H1 (cell line): ENCODE measurements around the gene PDE9A. TPM values are rescaled to one million over a fixed set of nuclear protein-coding genes. Genes with fewer than 3 reads are reported as not detected.

Experiments
- CTCF ChIA-PET: fragments of 300-600 bp; sonication (Branson Sonifier 250); formaldehyde crosslinking; loops from one replicate; lab custom pipeline; 2021; ENCODE audit not compliant: partially characterized antibody; lab: Charles Lee
- POLR2A ChIA-PET: fragments of 300-600 bp; sonication (Branson Sonifier 250); formaldehyde crosslinking; loops from one replicate; lab custom pipeline; 2021; ENCODE audit warnings: inconsistent platforms; ENCODE audit not compliant: partially characterized antibody; lab: Charles Lee
- DNase-seq, 2 experiments: peaks; one replicate each; pipeline versions ENCODE4 v3.0.0 to v3.0.0-alpha.2; 2010 to 2022; ENCODE audit warnings: low spot score in 2 of 2, low read depth in 1 of 2, mixed read lengths in 1 of 2
- FAIRE-seq: peaks from 2 replicates; lab custom pipeline; 2011; peaks lifted over from hg19 to GRCh38; lab: Jason Lieb, UNC
- H2AFZ ChIP-seq: 2 replicates; pipeline ENCODE4 v1.8.1; 2012; ENCODE audit warnings: low read length, inconsistent platforms
- H2AK5ac ChIP-seq: 2 replicates; pipeline ENCODE4 v1.6.1; 2013; ENCODE audit warnings: low read depth, low read length
- H2BK120ac ChIP-seq: replicated peaks from 2 replicates; pipeline ENCODE3; 2013; ENCODE audit warnings: low read depth, low read length, inconsistent platforms
- H2BK12ac ChIP-seq: 2 replicates; pipeline ENCODE4 v1.6.1; 2013; ENCODE audit warnings: low read depth, low read length
- H2BK15ac ChIP-seq: 2 replicates; pipeline ENCODE4 v1.6.1; 2013; ENCODE audit warnings: low read length
- H2BK20ac ChIP-seq: 2 replicates; pipeline ENCODE4 v1.6.1; 2013; ENCODE audit warnings: low read length
- H2BK5ac ChIP-seq: 2 replicates; pipeline ENCODE4 v1.6.1; 2013; ENCODE audit warnings: low read depth, low read length
- H3K14ac ChIP-seq: 2 replicates; pipeline ENCODE4 v1.6.1; 2013; ENCODE audit warnings: inconsistent platforms; ENCODE audit not compliant: insufficient read length
- H3K18ac ChIP-seq: 2 replicates; pipeline ENCODE4 v1.6.1; 2013; ENCODE audit warnings: low read length; ENCODE audit errors: extremely low read depth
- H3K23ac ChIP-seq: 2 replicates; pipeline ENCODE4 v1.6.1; 2013; ENCODE audit warnings: inconsistent platforms; ENCODE audit not compliant: insufficient read length
- H3K23me2 ChIP-seq: 2 replicates; pipeline ENCODE4 v1.6.1; 2013; ENCODE audit warnings: low read depth, low read length
- H3K27ac ChIP-seq: 2 replicates; pipeline ENCODE4 v1.6.1; 2011; ENCODE audit warnings: low read depth, low read length, inconsistent platforms
- H3K27me3 ChIP-seq, 4 experiments: replicated peaks in 1 of 4; 1 replicate in 1 of 4; 2 replicates in 3 of 4; pipeline versions ENCODE4 v1.6.1 to v1.8.1; 2011 to 2013; ENCODE audit warnings: low read length in 3 of 4, mild to moderate bottlenecking in 3 of 4, inconsistent platforms in 2 of 4, mixed read lengths in 2 of 4, moderate library complexity in 1 of 4; ENCODE audit not compliant: control insufficient read depth in 3 of 4, insufficient read depth in 3 of 4; ENCODE audit errors: extremely low read depth in 1 of 4
- H3K36me3 ChIP-seq, 4 experiments: 2 replicates each; pipeline versions ENCODE4 v1.6.1 to v1.8.1; 2011 to 2013; ENCODE audit warnings: mild to moderate bottlenecking in 4 of 4, low read length in 3 of 4, moderate library complexity in 2 of 4, control low read depth in 1 of 4, inconsistent platforms in 1 of 4; ENCODE audit not compliant: insufficient read depth in 4 of 4, control insufficient read depth in 2 of 4
- H3K4ac ChIP-seq: replicated peaks from 2 replicates; pipeline ENCODE3; 2013; ENCODE audit warnings: low read length, low read depth, mixed read lengths, inconsistent platforms; ENCODE audit not compliant: insufficient read length
- H3K4me1 ChIP-seq, 4 experiments: replicated peaks in 1 of 4; 1 replicate in 1 of 4; 2 replicates in 3 of 4; pipeline versions ENCODE4 v1.6.1 to v1.8.1; 2011 to 2013; ENCODE audit warnings: low read length in 3 of 4, inconsistent platforms in 2 of 4, mixed read lengths in 1 of 4; ENCODE audit not compliant: insufficient read depth in 4 of 4, control insufficient read depth in 3 of 4
- H3K4me2 ChIP-seq, 2 experiments: 2 replicates each; pipeline versions ENCODE4 v1.6.1 to v1.8.1; 2011 to 2013; ENCODE audit warnings: low read depth in 2 of 2, low read length in 2 of 2, control low read depth in 1 of 2, inconsistent platforms in 1 of 2, mild to moderate bottlenecking in 1 of 2; ENCODE audit not compliant: insufficient read depth in 1 of 2
- H3K4me3 ChIP-seq, 4 experiments: fragments of 200-600, 300-600 bp in 1 of 4; sonication (generic), shearing (Covaris generic), sonication (Bioruptor Twin) in 1 of 4; 2 replicates each; pipeline versions ENCODE4 v1.5.1 to v1.8.1; 2011 to 2016; ENCODE audit warnings: low read length in 4 of 4, low read depth in 3 of 4, control low read depth in 2 of 4, inconsistent platforms in 2 of 4, mild to moderate bottlenecking in 2 of 4, mixed read lengths in 1 of 4, moderate library complexity in 1 of 4; ENCODE audit not compliant: insufficient read depth in 2 of 4; ENCODE audit errors: extremely low read depth in 1 of 4
- H3K56ac ChIP-seq: replicated peaks from 2 replicates; pipeline ENCODE3; 2013; ENCODE audit warnings: low read depth, mild to moderate bottlenecking, mixed read lengths, low read length, inconsistent platforms; ENCODE audit not compliant: insufficient read length
- H3K79me1 ChIP-seq: 2 replicates; pipeline ENCODE4 v1.6.1; 2013; ENCODE audit warnings: low read depth, low read length, control low read depth
- H3K79me2 ChIP-seq, 2 experiments: 2 replicates each; pipeline versions ENCODE4 v1.6.1 to v1.8.1; 2012 to 2013; ENCODE audit warnings: low read length in 2 of 2, mild to moderate bottlenecking in 2 of 2, inconsistent platforms in 1 of 2; ENCODE audit not compliant: insufficient read depth in 2 of 2, control insufficient read depth in 1 of 2
- H3K9ac ChIP-seq, 4 experiments: replicated peaks in 1 of 4; 1 replicate in 1 of 4; 2 replicates in 3 of 4; pipeline versions ENCODE4 v1.6.1 to v1.8.1; 2011 to 2013; ENCODE audit warnings: low read depth in 3 of 4, low read length in 3 of 4, control low read depth in 2 of 4, mild to moderate bottlenecking in 2 of 4, moderate library complexity in 2 of 4, inconsistent platforms in 1 of 4; ENCODE audit errors: extremely low read depth in 1 of 4
- H3K9me3 ChIP-seq, 2 experiments: 2 replicates each; pipeline versions ENCODE4 v1.6.1 to v1.8.1; 2012 to 2013; ENCODE audit warnings: mild to moderate bottlenecking in 2 of 2, moderate library complexity in 2 of 2, control low read depth in 1 of 2, inconsistent platforms in 1 of 2, low read depth in 1 of 2, low read length in 1 of 2, mixed read lengths in 1 of 2; ENCODE audit not compliant: insufficient read depth in 2 of 2
- H4K20me1 ChIP-seq, 2 experiments: replicated peaks in 1 of 2; 2 replicates each; pipeline versions ENCODE3 to v1.8.1; 2011 to 2013; ENCODE audit warnings: inconsistent platforms in 2 of 2, low read length in 2 of 2, mild to moderate bottlenecking in 1 of 2; ENCODE audit not compliant: insufficient read depth in 2 of 2, control insufficient read depth in 1 of 2
- H4K5ac ChIP-seq: 2 replicates; pipeline ENCODE4 v1.6.1; 2013; ENCODE audit warnings: low read length, low read depth, mixed read lengths, inconsistent platforms; ENCODE audit not compliant: insufficient read length
- H4K8ac ChIP-seq: 2 replicates; pipeline ENCODE4 v1.8.0; 2013; ENCODE audit warnings: mild to moderate bottlenecking, moderate library complexity, low read length, inconsistent platforms; ENCODE audit not compliant: insufficient read depth; ENCODE audit errors: extremely low read depth
- H4K91ac ChIP-seq: replicated peaks from 2 replicates; pipeline ENCODE3; 2013; ENCODE audit warnings: low read length, mixed read lengths, inconsistent platforms; ENCODE audit not compliant: insufficient read length
- ATF2 ChIP-seq: IDR thresholded peaks from 2 replicates; pipeline ENCODE4 v1.6.1; 2012; ENCODE audit warnings: low read length, inconsistent platforms
- CHD2 ChIP-seq: IDR thresholded peaks from 2 replicates; pipeline ENCODE4 v1.6.1; 2012; ENCODE audit warnings: low read length, improper control_type of control experiment
- HDAC6 ChIP-seq: IDR thresholded peaks from one replicate; pipeline ENCODE4 v1.7.1; 2012; ENCODE audit warnings: low read depth, mild to moderate bottlenecking, inconsistent platforms, low read length, moderate library complexity
- JUND ChIP-seq: IDR thresholded peaks from 2 replicates; pipeline ENCODE4 v1.6.1; 2011; ENCODE audit warnings: mild to moderate bottlenecking, improper control_type of control experiment, low read length
- KDM5A ChIP-seq: fragments of 200-600 bp; IDR thresholded peaks from 2 replicates; pipeline ENCODE4 v1.7.1; 2012; ENCODE audit warnings: mild to moderate bottlenecking, low read length, inconsistent platforms, mixed read lengths
- MAX ChIP-seq: IDR thresholded peaks from 2 replicates; pipeline ENCODE4 v1.6.1; 2012; ENCODE audit warnings: inconsistent platforms
- POU5F1 ChIP-seq: IDR thresholded peaks from 2 replicates; pipeline ENCODE4 v1.6.1; 2011; ENCODE audit warnings: low read depth, mild to moderate bottlenecking, low read length, moderate library complexity
- RFX5 ChIP-seq: IDR thresholded peaks from 2 replicates; pipeline ENCODE4 v1.6.1; 2011; ENCODE audit warnings: low read depth, low read length, improper control_type of control experiment, borderline replicate concordance
- SIN3A ChIP-seq, 2 experiments: IDR thresholded peaks in 1 of 2; conservative IDR thresholded peaks in 1 of 2; 2 replicates each; pipeline ENCODE4 v1.6.1; 2011 to 2012; ENCODE audit warnings: low read length in 2 of 2, improper control_type of control experiment in 1 of 2, low read depth in 1 of 2, mild to moderate bottlenecking in 1 of 2
- SIRT6 ChIP-seq: IDR thresholded peaks from one replicate; pipeline ENCODE4 v1.7.1; 2012; ENCODE audit warnings: low read length, inconsistent platforms
- WGBS, 2 experiments: shearing (Covaris generic) in 1 of 2; methylation state at CpG; one replicate each; pipeline versions ENCODE4 v1.1.6 to v1.1.7; 2013 to 2015; ENCODE audit warnings: low lambda C conversion rate in 2 of 2, mixed read lengths in 2 of 2, inconsistent platforms in 1 of 2, low coverage in 1 of 2, missing lambda C conversion rate in 1 of 2; ENCODE audit not compliant: insufficient replicate concordance in 2 of 2, insufficient coverage in 1 of 2, insufficient read length in 1 of 2; ENCODE audit errors: extremely low coverage in 1 of 2, missing lambda C conversion rate in 1 of 2; 5-methylcytosine and 5-hydroxymethylcytosine counted together
- polyA plus RNA-seq, 7 experiments: library from polyadenylated mRNA; depleted of rRNA in 3 of 7; stranded (reverse) in 5 of 7; unstranded in 2 of 7; fragments of >200 nt in 5 of 7; fragments of 200-250 nt in 2 of 7; gene quantifications; 1 replicate in 5 of 7; 2 replicates in 1 of 7; 4 replicates in 1 of 7; pipeline versions ENCODE4 v1.2.1 to v1.2.3, GENCODE V29; 2011 to 2013; ENCODE audit warnings: missing spikeins in 2 of 7, mixed read lengths in 2 of 7
- total RNA-seq: library from RNA; stranded (reverse); fragmentation: NEBNext Ultra II Directional; extraction: Animal tissue kit (Norgen Biotek cat#: 25700); gene quantifications from 2 replicates; pipeline ENCODE4 v1.2.1, GENCODE V29; 2021

The PDE9A gene
- total and polyA plus RNA-seq, 2 of the 8 experiments (the other 6 are each of a cell fraction or from before 2014, with no cell fraction given), result 39.2 to 45.9 TPM

GRCh38 chr21:42691901-42692559, 38.6 kb downstream of the PDE9A start:
- Histone ChIP-seq H3K23me2 (peaks cover 8% of the 10 kb centered on the region; the same call in 1 of the 2 replicates), H3K27ac (no peak overlapping the region)
- TF ChIP-seq MAX (no peak), CHD2 (no peak), HDAC6 (no peak), ATF2 (no peak), SIRT6 (no peak), JUND (no peak), POU5F1 (no peak), RFX5 (no peak), KDM5A (no peak), SIN3A (conservative IDR thresholded peaks at IDR 0.05 in 1 of 2, IDR thresholded peaks at IDR 0.05 in 1 of 2; ENCODE audit: low read depth in 1 of 2, low read length in 2 of 2) (no peak)
- TF ChIP-seq, all 59 proteins: peak for 0
- Histone ChIP-seq H2AFZ (no peak overlapping the region), H4K91ac (no peak overlapping the region), H2BK12ac (no peak overlapping the region), H3K4me1 (peaks cover 0 to 2% (median 0%) of the 10 kb centered on the region in 4 experiments; a peak in 1 of 7 replicates), H3K23ac (no peak overlapping the region), H3K4me3 (no peak overlapping the region), H3K9ac (no peak overlapping the region), H3K4ac (no peak overlapping the region), H2BK15ac (no peak overlapping the region), H3K56ac (no peak overlapping the region), H4K20me1 (peaks cover 2 to 13% of the 10 kb centered on the region in 2 experiments), H3K4me2 (no peak overlapping the region), H3K14ac (no peak overlapping the region), H3K79me1 (no peaks in the 10 kb centered on the region), H3K36me3 (peaks cover 3 to 42% (median 15%) of the 10 kb centered on the region in 4 experiments; a peak in 7 of 8 replicates), H2BK20ac (no peak overlapping the region), H2BK5ac (no peak overlapping the region), H3K9me3 (no peaks in the 10 kb centered on the region), H3K27me3 (no peaks in the 10 kb centered on the region), H4K8ac (no peak overlapping the region), H3K18ac (no peak overlapping the region), H2AK5ac (no peak overlapping the region), H3K79me2 (no peaks in the 10 kb centered on the region), H2BK120ac (no peak overlapping the region), H4K5ac (no peak overlapping the region)
- WGBS, 2 experiments, result 89% methylated on average over 18 of the region's 19 CpGs; no CpG with 5 or more reads in 1 of the 2 experiments
- DNase-seq (no peak), FAIRE-seq (no peak)
- CTCF ChIA-PET, result no interaction called here
- POLR2A ChIA-PET, result no interaction called here
